Right atrium auricular region (tissue), 2 donors: ENCODE results near the gene AAGAB. TPM values are rescaled to one million over a fixed set of nuclear protein-coding genes. Genes with fewer than 3 reads are reported as not detected.
"Not testable (repeated sequence)": the region's sequence is repeated elsewhere in the genome, so short reads cannot be mapped to it uniquely, and the experiment has no call there.

Experiments
- DNase-seq: peaks from one replicate; pipeline ENCODE4 v3.0.0-alpha.2; 2019; ENCODE audit warnings: low spot score
- H3K27ac ChIP-seq, 2 donors: fragments of 200-600 bp; sonication (generic); 1 replicate in 1 of 2; 2 replicates in 1 of 2; pipeline ENCODE4 v1.5.1; 2016 to 2019
- H3K27me3 ChIP-seq, 2 donors: fragments of 200-600 bp; sonication (generic); one replicate each; pipeline versions ENCODE4 v1.5.1 to v1.6.0; 2017 to 2019
- H3K36me3 ChIP-seq: fragments of 200-600 bp; sonication (generic); one replicate; pipeline ENCODE4 v1.5.1; 2016
- H3K4me1 ChIP-seq, 2 donors: fragments of 200-600 bp; sonication (generic); one replicate each; pipeline versions ENCODE4 v1.5.1 to v1.6.0; 2017 to 2019
- H3K4me3 ChIP-seq, 2 donors: fragments of 200-600 bp; sonication (generic); 1 replicate in 1 of 2; 2 replicates in 1 of 2; pipeline ENCODE4 v1.5.1; 2017 to 2019; ENCODE audit warnings: mild to moderate bottlenecking in 1 of 2, moderate library complexity in 1 of 2
- H3K9me3 ChIP-seq, 2 donors: fragments of 200-600 bp; sonication (generic); one replicate each; pipeline ENCODE4 v1.5.1; 2019
- CTCF ChIP-seq, 2 donors: fragments of 200-600 bp; sonication (generic); IDR thresholded peaks; one replicate each; pipeline ENCODE4 v1.5.1; 2019; ENCODE audit warnings: antibody characterized with exemption in 2 of 2
- total RNA-seq, 2 donors: library from RNA; depleted of rRNA; stranded (reverse); fragments of >200 nt; gene quantifications; one replicate each; pipeline ENCODE4 v1.1.0, GENCODE V29; 2016

Gene AAGAB
- total RNA-seq, 2 donors from 2014 or later, result 12.6 to 20.4 TPM

- no peaks in the 10 kb centered on the region for H3K27me3 ChIP-seq
- DNase-seq, result no peak
- no peak for TF ChIP-seq CTCF (IDR thresholded peaks at IDR 0.05)
- H3K36me3 ChIP-seq, result no peaks in the 10 kb centered on the region
- no peak overlapping the region for H3K4me3 ChIP-seq
- peak overlapping the region; percentile 4 to 37 for H3K27ac ChIP-seq
- H3K9me3 ChIP-seq, result no peaks in the 10 kb centered on the region
- H3K4me1 ChIP-seq, result peaks cover 0 to 43% of the 10 kb centered on the region in 2 donors
Measured at GRCh38 chr15:67158367-67158766, 96.1 kb downstream of the AAGAB start.

- no peaks in the 10 kb centered on the region for H3K9me3 ChIP-seq
- H3K4me1 ChIP-seq, result peaks cover 0 to 49% of the 10 kb centered on the region in 2 donors
- no peaks in the 10 kb centered on the region for H3K36me3 ChIP-seq
- H3K27me3 ChIP-seq, result no peaks in the 10 kb centered on the region
- no peak for DNase-seq
- TF ChIP-seq CTCF (IDR thresholded peaks at IDR 0.05), result no peak
- H3K4me3 ChIP-seq, result no peak overlapping the region
- H3K27ac ChIP-seq, result peak overlapping the region; percentile 4 to 37
Measured at GRCh38 chr15:67157521-67158252, 96.8 kb downstream of the AAGAB start.

- Histone ChIP-seq H3K27ac (no peak overlapping the region), H3K4me3 (no peak overlapping the region), H3K4me1 (peaks cover 0 to 40% of the 10 kb centered on the region in 2 donors), H3K9me3 (no peaks in the 10 kb centered on the region), H3K27me3 (no peaks in the 10 kb centered on the region), H3K36me3 (no peaks in the 10 kb centered on the region)
- no peak for DNase-seq
- no peak for TF ChIP-seq CTCF (IDR thresholded peaks at IDR 0.05)
Measured at GRCh38 chr15:67156834-67157233, 97.6 kb downstream of the AAGAB start.

GRCh38 chr15:67156426-67156825 is 98.0 kb downstream of the AAGAB start:
- TF ChIP-seq CTCF (IDR thresholded peaks at IDR 0.05), result no peak
- Histone ChIP-seq H3K4me1 (peaks cover 0 to 36% of the 10 kb centered on the region in 2 donors), H3K27ac (no peak overlapping the region), H3K9me3 (no peaks in the 10 kb centered on the region), H3K27me3 (no peaks in the 10 kb centered on the region), H3K4me3 (no peak overlapping the region), H3K36me3 (no peaks in the 10 kb centered on the region)
- no peak for DNase-seq

- no peaks in the 10 kb centered on the region for H3K27me3 ChIP-seq
- H3K36me3 ChIP-seq, result no peaks in the 10 kb centered on the region
- H3K27ac ChIP-seq, result peak overlapping the region in 1 of 2 donors; percentile 17
- no peak overlapping the region for H3K4me3 ChIP-seq
- no peak for DNase-seq
- no peak for TF ChIP-seq CTCF (IDR thresholded peaks at IDR 0.05)
- H3K4me1 ChIP-seq, result peaks cover 0 to 53% of the 10 kb centered on the region in 2 donors
- H3K9me3 ChIP-seq, result no peaks in the 10 kb centered on the region
Measured at GRCh38 chr15:67154249-67154648, 100.2 kb downstream of the AAGAB start.

GRCh38 chr15:67153044-67153443 is 101.4 kb downstream of the AAGAB start:
- not testable (repeated sequence) for H3K27ac ChIP-seq, DNase-seq, H3K9me3 ChIP-seq, H3K36me3 ChIP-seq, H3K4me3 ChIP-seq, H3K27me3 ChIP-seq
- peaks cover 0 to 54% of the 10 kb centered on the region in 2 donors for H3K4me1 ChIP-seq
